K562 treated with DMSO at 1 percent for 4 hours (cell line): ENCODE data around the gene LZIC. TPM values are rescaled to one million over a fixed set of nuclear protein-coding genes. Genes with fewer than 3 reads are reported as not detected.

Experiments
- total RNA-seq: library from RNA; unstranded; fragments of 300-600 nt; gene quantifications from 2 replicates; pipeline ENCODE4 v1.2.3, GENCODE V29; 2022; ENCODE audit not compliant: insufficient read depth

Gene LZIC
- total RNA-seq: 21.3 and 25.5 TPM in 2 replicates

DNA sequence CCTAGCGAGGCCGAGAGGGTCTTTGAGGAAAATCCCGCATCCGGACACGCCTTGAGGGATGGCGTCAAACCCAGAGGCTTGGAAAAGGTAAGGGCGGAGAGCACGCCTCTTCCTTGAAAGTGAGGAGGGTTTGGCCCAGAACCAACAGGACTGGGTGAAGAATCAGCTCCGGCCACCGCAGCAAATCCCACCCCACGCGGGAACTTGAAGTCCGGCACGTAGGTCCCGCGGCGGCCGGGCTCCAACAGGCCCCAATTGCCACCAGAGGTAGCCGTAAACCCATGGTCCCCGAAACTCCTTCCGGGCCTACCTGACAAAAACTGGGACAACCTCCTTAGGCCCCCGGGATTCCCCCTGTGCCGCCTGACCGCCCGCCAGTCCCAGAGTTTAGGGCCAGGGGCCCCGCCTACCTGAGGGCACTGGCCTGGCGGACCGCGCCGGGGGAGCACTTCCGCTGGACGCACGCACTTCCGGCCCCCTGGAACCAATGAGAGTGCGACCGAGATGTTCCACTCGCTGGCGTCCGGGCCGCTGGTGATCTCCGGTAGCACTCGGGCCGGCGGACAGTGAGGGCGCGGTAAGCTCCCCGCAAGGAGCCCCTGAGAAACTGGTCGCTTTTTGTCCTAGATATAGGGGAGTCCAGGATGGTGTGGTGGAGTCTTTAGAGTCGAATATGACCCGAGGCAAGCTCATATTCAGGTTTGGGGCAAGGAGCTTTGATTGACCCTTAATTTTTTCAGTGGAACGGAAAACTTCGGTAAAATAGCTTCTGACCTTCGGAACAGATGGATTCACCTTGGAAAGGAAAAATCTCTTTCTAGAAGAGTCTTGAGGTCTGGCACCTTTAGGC, at the start of gene LZIC, which contains the start of gene NMNAT1:
TSS of gene LZIC (minus strand) at position 453 of the 850 bp plus-strand sequence. CDS start 6,772 bp downstream, outside the sequence.
TSS of gene NMNAT1 (plus strand) at position 537 of the 850 bp plus-strand sequence. CDS start 28,599 bp downstream, outside the sequence.

DNA sequence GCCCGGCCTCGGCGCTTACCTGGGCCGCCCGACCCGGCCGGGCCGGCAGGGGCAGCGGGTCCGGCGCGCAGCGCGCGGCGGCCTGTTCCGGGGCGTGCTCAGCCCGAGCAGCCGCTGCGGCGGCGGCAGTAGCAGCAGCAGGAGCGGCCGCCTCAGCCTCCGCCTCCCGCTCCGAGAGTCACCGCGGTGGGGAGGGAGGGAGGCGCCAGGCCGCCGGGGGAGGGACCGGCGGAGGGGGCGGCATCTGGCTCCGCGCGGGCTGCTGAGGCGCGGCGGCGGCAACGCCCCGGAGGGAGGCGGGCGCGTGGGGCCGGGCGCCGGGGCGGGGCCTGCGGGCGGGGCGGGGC, 33.1 kb downstream of the LZIC start, which contains the start of gene CTNNBIP1:
TSS of gene CTNNBIP1 (minus strand) at position 194 of the 347 bp plus-strand sequence. CDS start 38,205 bp downstream, outside the sequence.

Other genes starting within 250 kb of the LZIC start
- gene CLSTN1, start 119.4 kb downstream of the LZIC start, total RNA-seq: 52.1 and 56.7 TPM in 2 replicates
- gene CTNNBIP1, start 33.1 kb downstream of the LZIC start, total RNA-seq: 59.1 and 60.3 TPM in 2 replicates
- gene NMNAT1, start 84 bp upstream of the LZIC start, total RNA-seq: 9.4 and 12.5 TPM in 2 replicates
- gene RBP7, start 53.8 kb upstream of the LZIC start, total RNA-seq: not detected in 2 replicates
- gene UBE4B, start 89.6 kb upstream of the LZIC start, total RNA-seq: 45.5 and 54.4 TPM in 2 replicates